ENCODE results near the gene GNAI3. TPM values are rescaled to one million over a fixed set of nuclear protein-coding genes. Genes with fewer than 3 reads are reported as not detected.

Gene GNAI3
- polyA plus RNA-seq, 1 donor (not counting 4 experiments of a cell fraction or from before 2014, with no cell fraction given) = 14.1 TPM

- TF ChIP-seq, protein P1, sequence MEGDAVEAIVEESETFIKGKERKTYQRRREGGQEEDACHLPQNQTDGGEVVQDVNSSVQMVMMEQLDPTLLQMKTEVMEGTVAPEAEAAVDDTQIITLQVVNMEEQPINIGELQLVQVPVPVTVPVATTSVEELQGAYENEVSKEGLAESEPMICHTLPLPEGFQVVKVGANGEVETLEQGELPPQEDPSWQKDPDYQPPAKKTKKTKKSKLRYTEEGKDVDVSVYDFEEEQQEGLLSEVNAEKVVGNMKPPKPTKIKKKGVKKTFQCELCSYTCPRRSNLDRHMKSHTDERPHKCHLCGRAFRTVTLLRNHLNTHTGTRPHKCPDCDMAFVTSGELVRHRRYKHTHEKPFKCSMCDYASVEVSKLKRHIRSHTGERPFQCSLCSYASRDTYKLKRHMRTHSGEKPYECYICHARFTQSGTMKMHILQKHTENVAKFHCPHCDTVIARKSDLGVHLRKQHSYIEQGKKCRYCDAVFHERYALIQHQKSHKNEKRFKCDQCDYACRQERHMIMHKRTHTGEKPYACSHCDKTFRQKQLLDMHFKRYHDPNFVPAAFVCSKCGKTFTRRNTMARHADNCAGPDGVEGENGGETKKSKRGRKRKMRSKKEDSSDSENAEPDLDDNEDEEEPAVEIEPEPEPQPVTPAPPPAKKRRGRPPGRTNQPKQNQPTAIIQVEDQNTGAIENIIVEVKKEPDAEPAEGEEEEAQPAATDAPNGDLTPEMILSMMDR (optimal IDR thresholded peaks at IDR 0.05 in 1 of 3, IDR thresholded peaks at IDR 0.05 in 1 of 3, conservative IDR thresholded peaks at IDR 0.05 in 1 of 3; ENCODE audit: extremely low read depth in 1 of 3, insufficient read depth in 2 of 3, low read length in 3 of 3) = no peak
- no peak for TF ChIP-seq EZH2 (IDR thresholded peaks at IDR 0.05; ENCODE audit: low read length)
- dilution Hi-C loops (cut with MboI; ENCODE audit: extremely low pct_ligation_motif_present, low sequenced_read_pairs) = no loop called here
- Histone ChIP-seq H2AFZ (ENCODE audit: control insufficient read depth, low read length) (no peak overlapping the region), H3K79me2 (ENCODE audit: control insufficient read depth, insufficient read depth, low read length) (no peaks in the 10 kb centered on the region), H3K9me3 (ENCODE audit: control insufficient read depth, low read depth, low read length) (no peaks in the 10 kb centered on the region), H4K20me1 (ENCODE audit: control insufficient read depth, extremely low read depth, insufficient read depth, low read length) (no peaks in the 10 kb centered on the region), H3K4me1 (ENCODE audit: control insufficient read depth, extremely low read depth, insufficient read depth, low read length) (peaks cover 5% of the 10 kb centered on the region), H3K9me1 (ENCODE audit: control insufficient read depth, extremely low read depth, insufficient read depth, low read length) (no peaks in the 10 kb centered on the region), H3K4me3 (ENCODE audit: control insufficient read depth in 2 of 3, extremely low read depth in 1 of 3, insufficient read depth in 2 of 3, low read depth in 1 of 3, low read length in 3 of 3) (no peak overlapping the region), H3K9ac (ENCODE audit: control insufficient read depth, extremely low read depth, insufficient read depth, low read length) (no peak overlapping the region), H3K27ac (ENCODE audit: control insufficient read depth, insufficient read depth, low read length) (no peak overlapping the region), H3K4me2 (ENCODE audit: control insufficient read depth, extremely low read depth, insufficient read depth, low read depth, low read length) (no peak overlapping the region), H3K27me3 (ENCODE audit: control insufficient read depth, extremely low read depth, insufficient read depth, low read length) (no peaks in the 10 kb centered on the region), H3K36me3 (ENCODE audit: control insufficient read depth in 2 of 2, extremely low read depth in 1 of 2, insufficient read depth in 2 of 2, low read length in 2 of 2) (no peaks in the 10 kb centered on the region)
- FAIRE-seq (no peak), DNase-seq (ENCODE audit: low read depth, low spot score) (no peak)
Measured at GRCh38 chr1:109650609-109651008, 102.2 kb downstream of the GNAI3 start.

GRCh38 chr1:109652402-109652801 is 104.0 kb downstream of the GNAI3 start:
- no peak overlapping the region for H2AFZ ChIP-seq (ENCODE audit: control insufficient read depth, low read length)
- no peaks in the 10 kb centered on the region for H3K79me2 ChIP-seq (ENCODE audit: control insufficient read depth, insufficient read depth, low read length)
- DNase-seq (ENCODE audit: low read depth, low spot score) (no peak), FAIRE-seq (no peak)
- no peaks in the 10 kb centered on the region for H4K20me1 ChIP-seq (ENCODE audit: control insufficient read depth, extremely low read depth, insufficient read depth, low read length)
- TF ChIP-seq EZH2 (IDR thresholded peaks at IDR 0.05; ENCODE audit: low read length) = no peak
- TF ChIP-seq, protein P1 (optimal IDR thresholded peaks at IDR 0.05 in 1 of 3, IDR thresholded peaks at IDR 0.05 in 1 of 3, conservative IDR thresholded peaks at IDR 0.05 in 1 of 3; ENCODE audit: extremely low read depth in 1 of 3, insufficient read depth in 2 of 3, low read length in 3 of 3) = no peak
- dilution Hi-C loops (cut with MboI; ENCODE audit: extremely low pct_ligation_motif_present, low sequenced_read_pairs) = no loop called here
- H3K9ac ChIP-seq (ENCODE audit: control insufficient read depth, extremely low read depth, insufficient read depth, low read length) = no peak overlapping the region
- no peaks in the 10 kb centered on the region for H3K9me3 ChIP-seq (ENCODE audit: control insufficient read depth, low read depth, low read length)
- H3K4me2 ChIP-seq (ENCODE audit: control insufficient read depth, extremely low read depth, insufficient read depth, low read depth, low read length) = no peak overlapping the region
- H3K4me3 ChIP-seq (ENCODE audit: control insufficient read depth in 2 of 3, extremely low read depth in 1 of 3, insufficient read depth in 2 of 3, low read depth in 1 of 3, low read length in 3 of 3) = no peak overlapping the region
- peaks cover 7% of the 10 kb centered on the region for H3K4me1 ChIP-seq (ENCODE audit: control insufficient read depth, extremely low read depth, insufficient read depth, low read length)
- no peak overlapping the region for H3K27ac ChIP-seq (ENCODE audit: control insufficient read depth, insufficient read depth, low read length)
- H3K9me1 ChIP-seq (ENCODE audit: control insufficient read depth, extremely low read depth, insufficient read depth, low read length) = no peaks in the 10 kb centered on the region
- no peaks in the 10 kb centered on the region for H3K27me3 ChIP-seq (ENCODE audit: control insufficient read depth, extremely low read depth, insufficient read depth, low read length)
- no peaks in the 10 kb centered on the region for H3K36me3 ChIP-seq (ENCODE audit: control insufficient read depth in 2 of 2, extremely low read depth in 1 of 2, insufficient read depth in 2 of 2, low read length in 2 of 2)
